Measurements from ENCODE around the gene ITGAD. TPM values are rescaled to one million over a fixed set of nuclear protein-coding genes. Genes with fewer than 3 reads are reported as not detected.

The ITGAD gene
- total and polyA plus RNA-seq, 2 of the 13 experiments (the other 11 are each of a cell fraction or from before 2014, with no cell fraction given) = not detected

DNA sequence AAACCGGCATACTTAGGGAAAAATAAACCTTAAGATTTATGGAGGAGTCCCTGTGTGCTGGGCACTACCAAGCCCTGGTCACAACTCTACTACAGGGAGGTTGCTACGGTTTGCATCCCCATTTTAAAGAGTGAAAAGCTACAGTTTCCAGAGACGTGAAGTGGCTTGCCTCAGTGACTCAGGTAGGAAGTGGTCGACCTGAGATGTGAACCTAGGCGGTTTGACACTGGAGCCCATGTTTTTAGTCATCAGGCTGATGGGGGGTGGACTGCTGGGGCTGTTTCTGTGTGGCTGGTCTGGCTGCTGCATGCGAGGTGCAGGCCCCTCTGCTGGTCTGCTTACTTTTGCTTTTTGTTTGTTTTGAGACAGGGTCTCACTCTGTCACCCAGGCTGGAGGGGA, 28.5 kb downstream of the ITGAD start (continued):
- TF ChIP-seq PHB2 (IDR thresholded peaks at IDR 0.05; ENCODE audit: partially characterized antibody) = no peak
- TF ChIP-seq ZNF230 (CRISPR knock-in tag; IDR thresholded peaks at IDR 0.05) = no peak
- no peak for TF ChIP-seq SOX13 (IDR thresholded peaks at IDR 0.05)
- no peak for TF ChIP-seq SOX13 (CRISPR knock-in tag; conservative IDR thresholded peaks at IDR 0.05 in 1 of 2, IDR thresholded peaks at IDR 0.05 in 1 of 2)
- no peak for TF ChIP-seq KLF6 (CRISPR knock-in tag; IDR thresholded peaks at IDR 0.05)

DNA sequence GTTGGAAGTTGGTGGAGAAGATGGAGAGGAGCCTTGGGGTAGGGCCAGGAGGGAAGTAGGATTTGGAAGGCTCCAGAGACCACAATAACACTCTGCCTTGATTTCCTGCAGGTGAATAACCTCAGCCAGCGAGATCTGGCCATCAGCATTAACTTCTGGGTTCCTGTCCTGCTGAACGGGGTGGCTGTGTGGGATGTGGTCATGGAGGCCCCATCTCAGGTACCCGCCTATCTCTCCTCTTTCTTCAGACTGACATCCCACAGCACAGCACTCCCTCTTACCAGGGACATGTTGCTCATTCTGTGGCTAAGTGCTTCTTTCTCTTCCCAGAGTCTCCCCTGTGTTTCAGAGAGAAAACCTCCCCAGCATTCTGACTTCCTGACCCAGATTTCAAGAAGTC, 30.1 kb downstream of the ITGAD start:
- POLR2A ChIA-PET = no interaction called here
- WGBS (ENCODE audit: low lambda C conversion rate) = 0% methylated on average over 3 of the region's 3 CpGs
- Histone ChIP-seq H3K36me3 (replicated peaks in 1 of 2; ENCODE audit: control insufficient read depth in 1 of 2, insufficient read depth in 2 of 2, low read length in 2 of 2) (no peaks in the 10 kb centered on the region), H2AFZ (ENCODE audit: low read length) (no peak overlapping the region), H3K9ac (ENCODE audit: insufficient read depth, low read depth, low read length) (no peak overlapping the region), H3K4me1 (ENCODE audit: insufficient read depth, low read length) (no peaks in the 10 kb centered on the region), H3K4me3 (replicated peaks in 1 of 3; ENCODE audit: insufficient read depth in 1 of 3, low read depth in 2 of 3, low read length in 3 of 3) (no peak overlapping the region), H3K27me3 (ENCODE audit: control insufficient read depth in 1 of 2, insufficient read depth in 2 of 2, low read length in 2 of 2) (peaks cover 0 to 18% of the 10 kb centered on the region in 2 experiments; a peak in 4 of 5 replicates), H3K79me2 (ENCODE audit: insufficient read depth, low read length) (no peaks in the 10 kb centered on the region), H4K20me1 (ENCODE audit: insufficient read depth, low read length) (no peaks in the 10 kb centered on the region), H3K9me3 (ENCODE audit: low read length) (no peaks in the 10 kb centered on the region), H3K4me2 (ENCODE audit: low read depth, low read length) (no peak overlapping the region), H3K27ac (ENCODE audit: extremely low read length, insufficient read depth, low read length) (no peak overlapping the region)
- no peak for ATAC-seq
- no peak for DNase-seq (ENCODE audit: low spot score)
- intact Hi-C loops (cut with micrococcal nuclease; ENCODE audit: unreplicated experiment) (no loop called here), in situ Hi-C loops (cut with HindIII; ENCODE audit: extremely low pct_ligation_motif_present, low pct_unique_long_range_greater_than_20kb) (no loop called here)
- CTCF ChIA-PET (ENCODE audit: low intra/inter-chr PET ratio, low total read pairs) = no interaction called here
- no TSS peak for BruUV-seq (replicated peaks)
- no peak for FAIRE-seq
- TF ChIP-seq HOXA9 (CRISPR knock-in tag; IDR thresholded peaks at IDR 0.05; ENCODE audit: borderline replicate concordance) (no peak), ZNF451 (CRISPR knock-in tag; IDR thresholded peaks at IDR 0.05) (no peak), ZNF605 (CRISPR knock-in tag; IDR thresholded peaks at IDR 0.05) (no peak), NKX3-1 (CRISPR knock-in tag; IDR thresholded peaks at IDR 0.05) (no peak), SMYD3 (CRISPR knock-in tag; IDR thresholded peaks at IDR 0.05) (no peak), HHEX (CRISPR knock-in tag; IDR thresholded peaks at IDR 0.05) (no peak), ZNF296 (CRISPR knock-in tag; conservative IDR thresholded peaks at IDR 0.05) (no peak), ZFP36L1 (CRISPR knock-in tag; IDR thresholded peaks at IDR 0.05) (no peak), MAF1 (CRISPR knock-in tag; IDR thresholded peaks at IDR 0.05; ENCODE audit: borderline replicate concordance) (no peak), ZNF678 (CRISPR knock-in tag; IDR thresholded peaks at IDR 0.05) (no peak), KLF11 (CRISPR knock-in tag; IDR thresholded peaks at IDR 0.05) (no peak), ZNF362 (CRISPR knock-in tag; IDR thresholded peaks at IDR 0.05; ENCODE audit: borderline replicate concordance) (no peak), KLF9 (CRISPR knock-in tag; IDR thresholded peaks at IDR 0.05; ENCODE audit: low read depth) (no peak), HNF4A (CRISPR knock-in tag; IDR thresholded peaks at IDR 0.05) (no peak), ZSCAN30 (CRISPR knock-in tag; IDR thresholded peaks at IDR 0.05) (no peak), ZNF264 (CRISPR knock-in tag; IDR thresholded peaks at IDR 0.05) (no peak)
- TF ChIP-seq, protein P1, sequence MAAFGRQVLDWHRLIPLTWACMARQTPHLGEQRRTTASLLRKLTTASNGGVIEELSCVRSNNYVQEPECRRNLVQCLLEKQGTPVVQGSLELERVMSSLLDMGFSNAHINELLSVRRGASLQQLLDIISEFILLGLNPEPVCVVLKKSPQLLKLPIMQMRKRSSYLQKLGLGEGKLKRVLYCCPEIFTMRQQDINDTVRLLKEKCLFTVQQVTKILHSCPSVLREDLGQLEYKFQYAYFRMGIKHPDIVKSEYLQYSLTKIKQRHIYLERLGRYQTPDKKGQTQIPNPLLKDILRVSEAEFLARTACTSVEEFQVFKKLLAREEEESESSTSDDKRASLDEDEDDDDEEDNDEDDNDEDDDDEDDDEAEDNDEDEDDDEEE (CRISPR knock-in tag; IDR thresholded peaks at IDR 0.05) = no peak

All from HepG2 (cell line).